HL-60 (cell line): ENCODE measurements around the gene NKD1.

ENCODE experiments used
- DNase-seq, 2 experiments: peaks; one replicate each; pipeline ENCODE4 v3.0.0-alpha.2; 2010 to 2020; ENCODE audit warnings: low read depth in 1 of 2, low spot score in 1 of 2
- H3K27ac ChIP-seq: fragments of 250-450 bp; sonication (Bioruptor Pico); replicated peaks from 2 replicates; pipeline ENCODE4 v1.5.1; 2020; ENCODE audit warnings: mild to moderate bottlenecking, moderate library complexity
- H3K27me3 ChIP-seq: fragments of 250-450 bp; sonication (Bioruptor Pico); 2 replicates; pipeline ENCODE4 v1.5.1; 2021; ENCODE audit warnings: mild to moderate bottlenecking, moderate library complexity; ENCODE audit not compliant: insufficient read depth, poor library complexity, severe bottlenecking
- H3K4me3 ChIP-seq: replicated peaks from 2 replicates; pipeline ENCODE4 v1.5.1; 2011; ENCODE audit warnings: mild to moderate bottlenecking, control low read depth, low read length; ENCODE audit not compliant: insufficient read depth
- CTCF ChIP-seq: IDR thresholded peaks from one replicate; pipeline ENCODE4 v1.5.1; 2011; ENCODE audit warnings: low read length, control low read depth, inconsistent platforms; ENCODE audit not compliant: insufficient read depth
- GABPA ChIP-seq: IDR thresholded peaks from 2 replicates; pipeline ENCODE4 v1.6.1; 2012; ENCODE audit warnings: low read depth
- POLR2AphosphoS5 ChIP-seq: IDR thresholded peaks from 2 replicates; pipeline ENCODE4 v1.6.1; 2012; ENCODE audit warnings: low read depth
- REST ChIP-seq: IDR thresholded peaks from 2 replicates; pipeline ENCODE4 v1.6.1; 2012; ENCODE audit warnings: low read depth; ENCODE audit not compliant: insufficient replicate concordance
- SPI1 ChIP-seq: IDR thresholded peaks from 2 replicates; pipeline ENCODE4 v1.6.1; 2012; ENCODE audit warnings: low read depth, mild to moderate bottlenecking, borderline replicate concordance

NKD1 gene

DNA sequence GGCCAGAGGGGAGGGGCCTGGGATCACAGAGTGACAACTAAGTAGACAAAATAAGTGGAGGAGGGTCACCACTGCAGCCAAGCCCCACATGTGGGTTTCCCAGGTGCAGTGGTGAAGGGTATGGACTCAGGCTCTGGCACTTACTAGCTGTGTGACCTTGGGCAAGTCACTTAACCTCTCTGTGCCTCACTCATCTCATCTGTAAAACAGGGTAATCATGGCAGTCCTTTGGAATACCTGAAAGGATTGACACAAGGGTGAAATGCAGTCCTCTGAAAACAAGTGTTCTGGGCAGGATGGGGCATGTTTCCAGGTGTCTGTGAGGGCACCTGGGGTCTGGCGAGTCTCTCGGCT is 55.8 kb downstream of the NKD1 start:
- Histone ChIP-seq H3K4me3 (no peak overlapping the region), H3K27ac (no peak overlapping the region), H3K27me3 (no peaks in the 10 kb centered on the region)
- no peak for DNase-seq
- TF ChIP-seq POLR2AphosphoS5, result no peak
- no peak for TF ChIP-seq GABPA
- TF ChIP-seq REST, result no peak
- TF ChIP-seq CTCF, result no peak
- TF ChIP-seq SPI1, result no peak

DNA sequence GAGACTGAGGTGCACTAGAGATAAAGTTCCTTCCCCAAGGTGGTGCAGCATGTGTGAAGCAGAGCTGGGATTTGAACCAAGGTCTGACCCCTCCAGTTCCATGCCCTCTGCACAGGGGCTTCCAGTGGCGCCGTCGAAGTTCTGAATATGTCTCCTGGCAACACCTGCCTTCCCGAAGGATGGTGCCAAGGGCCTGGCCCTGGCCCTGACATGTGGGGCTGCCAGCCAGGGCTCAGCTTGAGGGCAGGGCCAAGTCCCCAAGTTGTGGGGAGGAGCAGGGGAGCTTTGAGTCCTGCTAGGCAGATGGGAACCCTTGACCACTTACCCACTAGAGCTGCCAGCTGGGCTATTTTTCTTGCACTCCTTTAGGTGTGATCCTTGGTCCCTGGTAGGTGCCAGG is 56.4 kb downstream of the NKD1 start:
- no peaks in the 10 kb centered on the region for H3K27me3 ChIP-seq
- no peak for TF ChIP-seq SPI1
- TF ChIP-seq CTCF, result no peak
- no peak for TF ChIP-seq GABPA
- no peak for TF ChIP-seq REST
- TF ChIP-seq POLR2AphosphoS5, result no peak
- no peak overlapping the region for H3K4me3 ChIP-seq
- H3K27ac ChIP-seq, result no peak overlapping the region
- DNase-seq, result no peak

GRCh38 chr16:50605733-50606430 is 57.7 kb downstream of the NKD1 start:
- DNase-seq, result no peak
- Histone ChIP-seq H3K27me3 (no peaks in the 10 kb centered on the region), H3K27ac (no peak overlapping the region), H3K4me3 (no peak overlapping the region)
- TF ChIP-seq GABPA (no peak), SPI1 (no peak), CTCF (no peak)

- no peak overlapping the region for H3K4me3 ChIP-seq
- no peak for DNase-seq
- no peak for TF ChIP-seq GABPA
- no peak for TF ChIP-seq REST
- TF ChIP-seq SPI1, result no peak
- TF ChIP-seq POLR2AphosphoS5, result no peak
- TF ChIP-seq CTCF, result no peak
- no peaks in the 10 kb centered on the region for H3K27me3 ChIP-seq
- H3K27ac ChIP-seq, result no peak overlapping the region
These were observed 58.3 kb downstream of the NKD1 start for GRCh38 chr16:50606431-50607050.
